GM12872 (cell line): Measurements from ENCODE around the gene ATP9B.

Source experiments
- TF ChIP-seq, protein P1 (sequence below): IDR thresholded peaks from 3 replicates; pipeline ENCODE4 v1.5.1; 2011; ENCODE audit warnings: low read depth, mild to moderate bottlenecking, low read length, moderate library complexity; ENCODE audit not compliant: insufficient read depth

ATP9B gene

DNA sequence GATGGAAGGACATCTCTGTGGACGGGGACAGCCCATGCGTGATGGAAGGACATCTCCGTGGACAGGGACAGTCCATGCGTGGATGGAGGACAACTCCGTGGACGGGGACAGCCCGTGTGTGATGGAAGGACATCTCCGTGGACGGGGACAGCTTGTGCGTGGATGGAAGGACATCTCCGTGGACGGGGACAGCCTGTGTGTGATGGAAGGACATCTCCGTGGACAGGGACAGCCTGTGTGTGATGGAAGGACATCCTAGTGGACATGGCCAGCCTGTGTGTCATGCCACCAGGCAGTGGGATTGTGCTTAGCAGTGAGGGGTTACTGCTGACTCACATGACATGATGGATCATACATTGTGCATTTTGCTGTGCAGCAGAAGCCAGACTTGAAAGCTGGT, 296.5 kb downstream of the ATP9B start:
- TF ChIP-seq, protein P1, sequence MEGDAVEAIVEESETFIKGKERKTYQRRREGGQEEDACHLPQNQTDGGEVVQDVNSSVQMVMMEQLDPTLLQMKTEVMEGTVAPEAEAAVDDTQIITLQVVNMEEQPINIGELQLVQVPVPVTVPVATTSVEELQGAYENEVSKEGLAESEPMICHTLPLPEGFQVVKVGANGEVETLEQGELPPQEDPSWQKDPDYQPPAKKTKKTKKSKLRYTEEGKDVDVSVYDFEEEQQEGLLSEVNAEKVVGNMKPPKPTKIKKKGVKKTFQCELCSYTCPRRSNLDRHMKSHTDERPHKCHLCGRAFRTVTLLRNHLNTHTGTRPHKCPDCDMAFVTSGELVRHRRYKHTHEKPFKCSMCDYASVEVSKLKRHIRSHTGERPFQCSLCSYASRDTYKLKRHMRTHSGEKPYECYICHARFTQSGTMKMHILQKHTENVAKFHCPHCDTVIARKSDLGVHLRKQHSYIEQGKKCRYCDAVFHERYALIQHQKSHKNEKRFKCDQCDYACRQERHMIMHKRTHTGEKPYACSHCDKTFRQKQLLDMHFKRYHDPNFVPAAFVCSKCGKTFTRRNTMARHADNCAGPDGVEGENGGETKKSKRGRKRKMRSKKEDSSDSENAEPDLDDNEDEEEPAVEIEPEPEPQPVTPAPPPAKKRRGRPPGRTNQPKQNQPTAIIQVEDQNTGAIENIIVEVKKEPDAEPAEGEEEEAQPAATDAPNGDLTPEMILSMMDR: no peak

DNA sequence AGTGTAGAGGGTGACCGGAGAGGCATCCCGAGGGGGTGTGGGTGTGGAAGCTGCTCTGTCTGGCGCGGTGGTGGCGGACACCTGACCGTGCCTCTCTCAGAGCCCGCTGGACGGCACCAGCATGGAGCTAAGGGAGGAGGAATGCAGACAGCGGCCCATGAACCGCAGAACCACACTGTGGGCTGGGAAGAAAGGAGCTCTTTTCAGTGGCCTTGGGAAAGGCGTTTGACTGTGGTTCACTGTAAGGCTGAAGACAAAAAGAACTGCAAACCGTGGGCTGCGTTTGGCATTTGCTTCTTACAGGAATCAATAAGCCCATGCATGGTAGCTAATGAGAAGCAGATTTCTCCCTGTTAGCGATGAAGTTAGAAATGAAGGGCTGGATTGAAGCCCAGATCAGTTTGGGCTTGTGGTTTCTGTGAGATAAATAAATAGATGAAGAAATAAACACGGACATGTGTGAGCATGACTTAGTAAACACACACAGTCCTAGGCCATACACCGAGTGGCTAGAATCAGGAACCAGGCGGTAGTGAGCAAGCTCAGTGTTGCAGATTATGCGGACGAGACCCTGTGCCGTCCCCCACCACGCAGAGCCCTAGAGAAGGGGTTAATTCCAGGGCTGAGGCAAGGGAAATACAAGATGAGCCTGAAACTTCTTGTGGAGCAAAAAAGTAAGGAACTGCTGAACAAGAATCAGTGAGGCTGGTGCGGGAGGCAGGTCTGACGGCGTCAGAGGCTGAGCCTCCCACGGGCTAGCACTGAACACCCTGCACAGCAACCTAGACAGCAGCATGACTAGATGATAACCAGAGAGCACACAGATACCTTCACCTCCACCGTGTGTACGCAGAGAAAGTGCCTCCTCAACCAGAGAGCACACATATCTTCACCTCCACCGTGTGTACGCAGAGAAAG, 297.2 kb downstream of the ATP9B start:
- TF ChIP-seq, protein P1: no peak

DNA sequence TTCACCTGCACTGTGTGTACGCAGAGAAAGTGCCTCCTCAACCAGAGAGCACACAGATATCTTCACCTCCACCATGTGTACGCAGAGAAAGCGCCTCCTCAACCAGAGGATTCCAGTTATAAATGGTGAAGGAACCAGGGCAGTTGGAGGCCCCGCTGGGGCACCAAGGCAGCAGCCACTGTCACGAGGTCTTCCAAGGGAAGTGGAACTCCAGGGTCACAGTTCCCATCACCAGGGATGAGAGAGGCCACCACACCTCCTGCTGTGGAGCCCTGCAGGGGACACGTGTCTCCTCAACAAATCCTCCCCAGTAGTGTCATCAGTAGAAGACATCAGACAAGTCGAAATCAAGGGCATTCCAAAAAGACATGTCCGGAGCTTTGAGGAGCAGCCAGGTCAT, 298.3 kb downstream of the ATP9B start:
- TF ChIP-seq, protein P1: no peak

DNA sequence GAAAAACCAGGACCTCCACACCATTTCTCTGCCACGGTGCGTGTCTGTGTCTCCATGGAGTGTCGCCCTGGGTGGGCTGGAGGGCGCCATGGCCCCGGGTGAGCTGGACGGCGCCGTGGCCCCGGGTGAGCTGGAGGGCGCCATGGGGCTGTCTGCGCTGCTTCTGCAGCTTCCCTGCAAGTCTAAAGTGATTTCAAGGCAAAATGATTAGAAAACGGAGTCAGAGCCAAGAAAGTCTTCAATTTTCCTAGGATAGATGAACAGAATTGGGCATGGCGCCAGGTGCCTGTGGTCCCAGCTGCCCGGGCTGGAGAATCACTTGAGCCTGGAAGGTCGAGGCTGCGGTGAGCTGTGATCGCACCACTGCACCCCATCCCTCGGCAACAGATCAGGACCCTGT, 298.8 kb downstream of the ATP9B start:
- TF ChIP-seq, protein P1: no peak

DNA sequence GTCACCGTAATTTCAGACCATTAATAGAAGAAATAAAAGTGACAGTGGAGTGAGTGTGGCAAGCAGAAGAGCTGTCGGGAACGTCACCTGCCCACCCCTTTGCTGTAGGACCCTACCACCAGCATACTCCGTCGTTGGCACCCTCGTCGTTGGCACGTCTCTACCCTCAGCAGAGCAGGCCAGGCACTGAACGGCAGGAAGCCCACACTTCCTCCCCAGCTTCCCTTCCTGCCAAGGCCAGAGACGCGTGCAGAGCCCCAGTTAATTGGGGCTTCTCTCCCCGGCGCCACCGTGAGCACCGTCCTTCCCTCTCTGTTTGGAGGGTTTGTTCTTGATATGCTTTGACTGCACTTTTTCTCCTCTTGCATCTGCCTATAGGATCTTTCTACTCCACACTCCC, 299.5 kb downstream of the ATP9B start:
- TF ChIP-seq, protein P1: no peak

DNA sequence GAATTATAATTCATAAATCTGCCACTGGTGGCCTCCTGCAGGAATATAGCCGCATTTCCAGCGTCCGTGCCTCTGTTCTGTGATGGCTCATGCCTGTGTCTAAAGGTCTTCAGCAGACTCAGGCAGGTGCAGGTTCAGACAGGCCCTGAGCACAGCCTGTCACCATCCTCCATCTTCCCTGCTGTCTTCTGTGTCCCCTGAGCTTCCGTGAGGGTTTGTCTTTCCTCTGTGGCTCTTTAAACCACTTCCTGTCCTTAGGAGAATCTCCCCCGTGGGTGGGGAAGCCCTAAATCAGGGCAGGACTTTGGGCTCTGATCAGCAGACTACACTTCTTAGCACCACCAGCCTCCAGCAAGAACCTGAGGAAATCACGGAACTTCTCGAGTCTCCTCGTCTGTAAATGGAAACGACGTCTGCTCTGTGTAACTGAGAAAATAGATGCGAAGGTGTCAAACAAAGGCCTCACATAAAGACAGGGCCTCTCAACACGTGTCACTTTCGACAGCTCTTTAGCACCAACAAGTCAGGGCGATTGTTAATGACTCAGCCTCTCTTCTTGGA, 302.4 kb downstream of the ATP9B start:
- TF ChIP-seq, protein P1: no peak

DNA sequence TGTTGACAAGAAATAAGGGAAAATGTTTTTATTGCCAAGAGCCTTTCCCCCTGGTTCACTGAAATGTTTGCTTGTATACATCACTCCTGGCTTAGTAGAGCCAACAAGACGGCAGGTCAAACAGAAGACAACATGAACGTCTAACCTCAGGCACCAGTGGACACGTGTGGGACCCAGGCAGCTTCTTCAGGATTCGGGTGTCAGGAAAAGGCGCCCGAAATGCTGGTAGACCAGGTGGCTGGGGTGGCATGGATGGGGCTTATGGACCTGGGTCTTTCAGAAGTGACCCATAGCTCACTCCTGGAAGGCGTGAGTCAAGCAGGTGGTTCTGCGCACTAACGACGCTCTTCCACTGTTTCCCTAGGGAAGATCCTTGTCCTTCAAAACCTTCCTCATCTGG, 303.3 kb downstream of the ATP9B start:
- TF ChIP-seq, protein P1: no peak
